ENCODE data around the gene TUBB3.
"Not testable (repeated sequence)": the region's sequence is repeated elsewhere in the genome, so short reads cannot be mapped to it uniquely, and the experiment has no call there.

Gene TUBB3

DNA sequence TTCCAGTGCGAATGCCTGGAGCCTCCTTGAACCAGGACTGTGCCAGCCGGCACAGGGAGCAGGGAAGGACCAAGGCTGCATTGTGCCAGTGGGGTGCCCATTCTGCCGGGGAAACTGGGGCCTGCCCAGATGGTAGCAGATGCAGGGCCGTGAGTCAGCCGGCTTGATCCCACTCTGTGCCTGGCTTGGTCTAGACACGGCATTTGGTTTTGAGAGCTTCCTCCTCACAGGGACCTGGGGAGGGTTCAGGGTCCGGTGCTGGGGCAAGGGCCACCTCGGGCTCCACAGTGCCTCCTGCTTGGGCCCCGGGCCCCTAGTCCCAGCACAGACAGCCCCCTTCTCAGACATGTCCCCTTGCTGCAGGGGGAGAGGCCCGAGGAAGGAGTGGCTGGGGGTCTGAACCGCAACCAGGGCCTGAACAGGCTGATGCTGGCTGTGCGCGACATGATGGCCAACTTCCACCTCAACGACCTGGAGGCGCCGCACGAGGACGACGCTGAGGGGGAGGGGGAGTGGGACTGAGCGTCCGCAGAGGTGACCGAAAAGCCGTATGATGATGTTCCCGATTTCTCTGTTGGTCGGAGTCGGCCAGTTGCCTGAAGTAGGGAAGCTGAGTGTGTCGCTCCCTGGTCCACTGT lies 12.3 kb upstream of the TUBB3 start:
- Histone ChIP-seq H3K27ac (ENCODE audit: low read length) (no peak overlapping the region), H3K4me1 (ENCODE audit: control insufficient read depth, insufficient read depth, low read length) (no peaks in the 10 kb centered on the region), H3K27me3 (ENCODE audit: control insufficient read depth, insufficient read depth, low read length) (no peaks in the 10 kb centered on the region), H3K9me3 (ENCODE audit: control insufficient read depth, insufficient read depth, low read length) (peaks cover 3% of the 10 kb centered on the region; the same call in 1 of the 2 replicates), H3K36me3 (ENCODE audit: control insufficient read depth, insufficient read depth, low read length) (peaks cover 27% of the 10 kb centered on the region), H3K4me3 (ENCODE audit: low read length) (no peak overlapping the region)
- no peak for DNase-seq (ENCODE audit: low read depth, low spot score)
- no CpG with 5 or more reads among the region's 27 CpGs for WGBS (ENCODE audit: insufficient coverage, insufficient read length)

DNA sequence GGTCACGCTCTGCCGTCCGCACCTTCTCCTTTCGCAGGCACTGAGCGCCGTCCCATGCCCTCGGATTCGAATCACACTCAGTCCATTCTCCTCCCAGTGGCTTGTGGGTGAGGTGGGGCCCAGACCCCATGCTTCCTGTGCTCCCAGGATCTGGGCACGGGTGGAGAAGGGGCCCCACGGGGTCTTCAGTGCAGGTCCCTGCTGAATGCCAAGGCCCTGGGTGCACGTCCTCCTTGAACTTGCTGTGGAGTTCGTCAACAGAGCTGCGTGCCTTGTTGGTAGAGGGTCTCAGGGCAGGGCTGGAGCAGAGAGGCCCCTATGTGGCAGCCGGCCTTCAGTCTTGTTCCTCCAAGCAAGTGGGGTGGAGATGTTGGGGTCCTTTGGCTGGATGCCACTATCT lies 11.8 kb upstream of the TUBB3 start:
- no peaks in the 10 kb centered on the region for H3K27me3 ChIP-seq (ENCODE audit: control insufficient read depth, insufficient read depth, low read length)
- no CpG with 5 or more reads among the region's 14 CpGs for WGBS (ENCODE audit: insufficient coverage, insufficient read length)
- no peaks in the 10 kb centered on the region for H3K4me1 ChIP-seq (ENCODE audit: control insufficient read depth, insufficient read depth, low read length)
- no peak overlapping the region for H3K4me3 ChIP-seq (ENCODE audit: low read length)
- no peak for DNase-seq (ENCODE audit: low read depth, low spot score)
- peaks cover 24% of the 10 kb centered on the region for H3K36me3 ChIP-seq (ENCODE audit: control insufficient read depth, insufficient read depth, low read length)
- no peak overlapping the region for H3K27ac ChIP-seq (ENCODE audit: low read length)
- H3K9me3 ChIP-seq (ENCODE audit: control insufficient read depth, insufficient read depth, low read length), result peaks cover 3% of the 10 kb centered on the region; the same call in 1 of the 2 replicates

DNA sequence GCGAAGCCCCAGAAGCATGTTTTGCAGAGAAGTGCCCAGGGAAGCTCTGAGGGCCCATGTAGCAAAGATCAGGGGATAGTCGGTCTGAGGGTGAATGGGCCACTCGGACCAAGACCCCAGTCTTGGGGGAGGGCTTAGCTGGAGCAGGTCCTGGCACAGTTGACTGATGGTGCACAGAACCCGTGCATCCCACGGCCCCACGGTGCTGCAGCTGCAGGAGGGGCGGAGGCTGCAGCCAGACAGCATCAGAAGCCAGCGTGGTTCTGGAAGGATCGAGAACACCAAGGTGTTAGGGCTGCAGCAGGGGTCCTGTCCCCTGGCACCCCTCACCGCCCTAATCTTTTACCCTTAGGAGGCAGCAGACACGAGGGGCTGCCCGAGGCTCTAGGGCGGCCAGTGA lies 11.0 kb upstream of the TUBB3 start:
- Histone ChIP-seq H3K36me3 (ENCODE audit: control insufficient read depth, insufficient read depth, low read length) (peaks cover 16% of the 10 kb centered on the region), H3K9me3 (ENCODE audit: control insufficient read depth, insufficient read depth, low read length) (no peaks in the 10 kb centered on the region), H3K27me3 (ENCODE audit: control insufficient read depth, insufficient read depth, low read length) (no peaks in the 10 kb centered on the region), H3K4me1 (ENCODE audit: control insufficient read depth, insufficient read depth, low read length) (no peaks in the 10 kb centered on the region), H3K27ac (ENCODE audit: low read length) (no peak overlapping the region), H3K4me3 (ENCODE audit: low read length) (no peak overlapping the region)
- WGBS (ENCODE audit: insufficient coverage, insufficient read length), result no CpG with 5 or more reads among the region's 13 CpGs
- no peak for DNase-seq (ENCODE audit: low read depth, low spot score)

DNA sequence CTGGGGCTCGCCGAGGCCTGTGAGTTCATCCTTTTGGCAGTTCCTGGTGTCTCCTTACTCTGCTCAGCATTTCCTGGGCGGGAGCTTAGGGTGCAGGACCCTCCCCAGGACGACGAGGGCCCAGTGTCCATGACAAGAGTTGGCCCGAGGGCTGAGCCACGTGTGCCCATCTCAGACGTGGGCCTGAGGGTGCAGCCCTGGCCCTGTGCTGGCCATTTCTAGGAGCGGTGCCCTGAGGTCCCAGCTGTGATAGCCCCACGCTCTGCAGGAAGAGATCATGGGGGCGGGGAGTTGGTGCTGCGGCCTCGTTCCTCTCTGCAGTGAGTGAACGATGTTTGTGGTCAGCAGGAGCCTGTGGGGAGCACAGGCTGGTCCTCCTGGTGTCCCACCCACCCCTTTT lies 10.5 kb upstream of the TUBB3 start:
- Histone ChIP-seq H3K4me3 (ENCODE audit: low read length) (no peak overlapping the region), H3K36me3 (ENCODE audit: control insufficient read depth, insufficient read depth, low read length) (peaks cover 15% of the 10 kb centered on the region), H3K4me1 (ENCODE audit: control insufficient read depth, insufficient read depth, low read length) (no peaks in the 10 kb centered on the region), H3K9me3 (ENCODE audit: control insufficient read depth, insufficient read depth, low read length) (no peaks in the 10 kb centered on the region), H3K27me3 (ENCODE audit: control insufficient read depth, insufficient read depth, low read length) (no peaks in the 10 kb centered on the region), H3K27ac (ENCODE audit: low read length) (no peak overlapping the region)
- no peak for DNase-seq (ENCODE audit: low read depth, low spot score)
- no CpG with 5 or more reads among the region's 14 CpGs for WGBS (ENCODE audit: insufficient coverage, insufficient read length)

DNA sequence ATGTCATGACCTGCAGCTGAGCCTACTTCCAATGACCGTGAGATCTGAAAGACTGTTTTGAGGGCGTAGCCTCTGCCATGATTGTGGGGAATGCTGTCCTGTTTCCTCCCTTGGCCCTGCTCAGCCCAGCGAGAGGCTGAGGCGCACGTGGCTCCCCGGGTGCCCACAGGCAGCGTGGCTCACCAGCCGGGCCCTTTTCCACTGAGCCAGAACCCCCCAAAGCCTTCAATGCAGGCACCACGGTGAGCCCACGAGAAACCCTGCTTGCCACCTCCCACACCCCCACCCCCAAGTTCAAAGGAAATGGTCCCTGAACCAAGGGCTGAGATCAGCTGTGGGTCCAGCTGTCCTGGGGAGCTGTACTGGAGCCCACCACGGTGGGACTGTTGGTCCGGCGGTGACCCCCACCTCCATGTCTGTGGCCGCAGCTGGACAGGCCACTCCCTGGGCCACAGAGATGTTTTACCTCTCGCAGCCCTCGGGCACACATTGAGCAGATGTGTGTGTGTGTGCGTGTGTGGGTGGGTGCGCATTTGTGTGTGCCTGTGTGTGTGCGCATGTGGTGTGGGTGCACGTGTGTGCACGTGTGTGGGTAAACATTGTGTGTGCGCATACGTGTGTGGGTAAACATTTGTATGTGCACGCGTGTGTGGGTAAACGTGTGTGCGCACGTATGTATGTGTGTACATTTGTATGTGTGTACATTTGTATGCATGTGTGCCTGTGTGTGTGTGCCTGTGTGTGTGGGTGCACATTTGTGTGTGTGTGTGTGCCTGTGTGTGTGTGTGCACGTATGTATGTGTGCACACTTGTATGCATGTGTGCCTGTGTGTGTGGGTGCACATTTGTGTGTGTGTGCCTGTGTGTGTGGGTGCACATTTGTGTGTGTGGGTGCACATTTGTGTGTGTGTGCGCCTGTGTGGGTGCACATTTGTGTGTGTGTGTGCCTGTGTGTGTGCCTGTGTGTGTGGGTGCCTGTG lies 9.4 kb upstream of the TUBB3 start:
- H3K27ac ChIP-seq (ENCODE audit: low read length), result no peak overlapping the region
- no peaks in the 10 kb centered on the region for H3K9me3 ChIP-seq (ENCODE audit: control insufficient read depth, insufficient read depth, low read length)
- no peaks in the 10 kb centered on the region for H3K27me3 ChIP-seq (ENCODE audit: control insufficient read depth, insufficient read depth, low read length)
- no peak for DNase-seq (ENCODE audit: low read depth, low spot score)
- no peak overlapping the region for H3K4me3 ChIP-seq (ENCODE audit: low read length)
- WGBS (ENCODE audit: insufficient coverage, insufficient read length), result no CpG with 5 or more reads among the region's 30 CpGs
- peaks cover under 1% of the 10 kb centered on the region for H3K4me1 ChIP-seq (ENCODE audit: control insufficient read depth, insufficient read depth, low read length)
- peaks cover 8% of the 10 kb centered on the region for H3K36me3 ChIP-seq (ENCODE audit: control insufficient read depth, insufficient read depth, low read length)

DNA sequence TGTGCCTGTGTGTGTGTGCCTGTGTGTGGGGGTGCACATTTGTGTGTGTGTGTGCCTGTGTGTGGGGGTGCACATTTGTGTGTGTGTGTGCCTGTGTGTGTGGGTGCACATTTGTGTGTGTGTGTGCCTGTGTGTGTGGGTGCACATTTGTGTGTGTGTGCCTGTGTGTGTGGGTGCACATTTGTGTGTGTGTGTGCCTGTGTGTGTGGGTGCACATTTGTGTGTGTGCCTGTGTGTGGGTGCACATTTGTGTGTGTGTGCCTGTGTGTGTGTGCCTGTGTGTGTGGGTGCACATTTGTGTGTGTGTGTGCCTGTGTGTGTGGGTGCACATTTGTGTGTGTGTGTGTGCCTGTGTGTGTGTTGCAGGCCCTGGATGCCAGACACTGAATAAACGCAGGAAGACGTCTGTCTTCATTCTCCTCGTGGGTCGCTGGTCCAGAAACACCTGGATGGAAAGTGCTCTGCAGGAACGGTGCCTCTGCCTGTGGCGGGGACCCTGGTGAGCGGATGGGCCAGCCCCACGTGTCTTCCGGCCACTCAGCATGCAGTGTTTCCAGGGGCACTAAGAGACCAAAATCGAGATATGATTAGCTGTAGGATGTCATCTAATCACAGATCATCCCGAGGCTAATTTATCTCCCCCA lies 8.4 kb upstream of the TUBB3 start:
- H3K36me3 ChIP-seq (ENCODE audit: control insufficient read depth, insufficient read depth, low read length); H3K4me3 ChIP-seq (ENCODE audit: low read length); H3K4me1 ChIP-seq (ENCODE audit: control insufficient read depth, insufficient read depth, low read length); DNase-seq (ENCODE audit: low read depth, low spot score); H3K9me3 ChIP-seq (ENCODE audit: control insufficient read depth, insufficient read depth, low read length); H3K27ac ChIP-seq (ENCODE audit: low read length); H3K27me3 ChIP-seq (ENCODE audit: control insufficient read depth, insufficient read depth, low read length): not testable (repeated sequence)
- no CpG with 5 or more reads among the region's 11 CpGs for WGBS (ENCODE audit: insufficient coverage, insufficient read length)

DNA sequence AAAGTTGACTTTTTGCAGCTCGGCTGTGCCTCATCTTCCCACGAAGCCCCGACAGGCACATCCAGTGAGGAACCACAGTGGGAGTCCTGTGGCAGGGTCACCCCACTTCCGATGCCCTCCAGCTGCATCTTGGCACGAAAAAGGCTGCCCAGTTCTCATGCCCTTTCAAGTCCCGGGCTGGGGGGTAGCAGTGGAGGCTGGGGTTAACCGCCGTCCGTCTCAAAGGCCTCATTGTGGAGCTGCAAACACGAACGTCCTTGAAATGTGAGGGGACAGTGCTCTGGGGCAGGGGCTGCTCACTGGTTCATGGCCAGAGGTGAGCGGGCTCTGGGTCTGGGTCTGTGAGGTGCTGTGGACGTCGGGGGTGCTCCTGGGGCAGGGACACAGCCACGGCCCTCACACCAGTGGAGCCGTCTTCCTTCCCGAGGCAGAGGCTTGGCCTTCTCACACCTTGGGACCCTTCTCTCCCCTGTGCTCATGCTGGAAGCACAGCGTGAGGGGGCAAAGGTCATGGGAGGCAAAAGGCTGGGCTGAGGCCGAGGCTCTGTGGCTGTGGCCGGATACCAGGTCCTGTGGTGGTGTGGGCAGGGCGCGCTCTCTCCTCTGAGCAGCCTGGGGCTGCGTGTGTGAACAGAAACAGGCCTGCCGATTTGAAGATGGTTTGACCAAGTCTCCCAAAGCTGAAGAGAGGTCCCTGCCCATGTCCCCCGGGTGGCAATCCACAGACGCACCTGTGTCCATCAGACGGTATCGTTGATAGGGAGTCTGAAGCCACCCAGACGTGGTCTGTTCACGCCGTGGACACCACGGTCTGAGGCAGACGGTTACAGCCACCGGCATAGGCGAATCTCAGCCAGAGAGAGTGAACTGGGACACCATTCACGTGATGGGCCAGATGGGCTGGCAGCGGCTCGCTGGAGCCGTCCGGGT lies 7.6 kb upstream of the TUBB3 start:
- Histone ChIP-seq H3K27ac (ENCODE audit: low read length) (no peak overlapping the region), H3K4me1 (ENCODE audit: control insufficient read depth, insufficient read depth, low read length) (peaks cover 5% of the 10 kb centered on the region), H3K4me3 (ENCODE audit: low read length) (no peak overlapping the region), H3K27me3 (ENCODE audit: control insufficient read depth, insufficient read depth, low read length) (no peaks in the 10 kb centered on the region), H3K9me3 (ENCODE audit: control insufficient read depth, insufficient read depth, low read length) (no peaks in the 10 kb centered on the region), H3K36me3 (ENCODE audit: control insufficient read depth, insufficient read depth, low read length) (peaks cover 6% of the 10 kb centered on the region)
- no peak for DNase-seq (ENCODE audit: low read depth, low spot score)
- no CpG with 5 or more reads among the region's 40 CpGs for WGBS (ENCODE audit: insufficient coverage, insufficient read length)

DNA sequence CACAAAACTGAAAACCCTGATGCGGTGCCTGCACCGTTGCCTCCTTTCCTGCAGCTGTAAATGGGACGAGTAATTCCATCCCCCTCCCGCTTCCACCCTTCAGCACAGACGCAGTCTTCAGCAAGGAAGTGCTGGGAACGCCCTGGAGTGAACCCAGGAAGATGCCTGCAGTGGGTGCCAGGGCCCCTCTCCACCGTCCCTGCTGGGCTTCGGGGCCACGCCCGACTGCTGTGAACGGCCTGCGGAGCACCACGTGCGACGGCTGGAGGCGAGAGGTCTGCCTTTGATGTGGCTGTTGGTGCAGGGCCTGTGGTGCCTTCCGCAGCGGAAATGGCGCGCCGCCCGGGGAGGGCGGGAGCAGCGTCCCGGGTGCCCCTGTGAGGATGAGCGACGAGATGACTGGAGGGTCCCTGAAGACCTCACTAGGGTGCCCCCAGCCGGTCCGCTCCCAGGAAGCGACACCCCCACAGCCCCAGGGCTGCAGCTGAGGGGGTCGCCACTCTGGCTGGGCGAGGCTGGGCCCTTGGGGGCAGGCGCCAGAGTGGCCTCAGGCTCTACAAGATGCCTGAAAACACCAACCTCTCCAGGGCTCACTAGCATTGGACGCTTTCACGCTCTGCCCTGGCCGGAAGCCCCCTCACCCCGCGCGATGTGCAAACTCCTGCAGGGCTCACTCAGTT lies 5.2 kb upstream of the TUBB3 start:
- no peak for DNase-seq (ENCODE audit: low read depth, low spot score)
- no peaks in the 10 kb centered on the region for H3K9me3 ChIP-seq (ENCODE audit: control insufficient read depth, insufficient read depth, low read length)
- peak overlapping the region; percentile 37 for H3K4me3 ChIP-seq (ENCODE audit: low read length)
- H3K4me1 ChIP-seq (ENCODE audit: control insufficient read depth, insufficient read depth, low read length), result peaks cover 14% of the 10 kb centered on the region
- H3K27ac ChIP-seq (ENCODE audit: low read length), result no peak overlapping the region
- no peaks in the 10 kb centered on the region; the same call in 1 of the 2 replicates for H3K36me3 ChIP-seq (ENCODE audit: control insufficient read depth, insufficient read depth, low read length)
- WGBS (ENCODE audit: insufficient coverage, insufficient read length), result no CpG with 5 or more reads among the region's 39 CpGs
- no peaks in the 10 kb centered on the region for H3K27me3 ChIP-seq (ENCODE audit: control insufficient read depth, insufficient read depth, low read length)

DNA sequence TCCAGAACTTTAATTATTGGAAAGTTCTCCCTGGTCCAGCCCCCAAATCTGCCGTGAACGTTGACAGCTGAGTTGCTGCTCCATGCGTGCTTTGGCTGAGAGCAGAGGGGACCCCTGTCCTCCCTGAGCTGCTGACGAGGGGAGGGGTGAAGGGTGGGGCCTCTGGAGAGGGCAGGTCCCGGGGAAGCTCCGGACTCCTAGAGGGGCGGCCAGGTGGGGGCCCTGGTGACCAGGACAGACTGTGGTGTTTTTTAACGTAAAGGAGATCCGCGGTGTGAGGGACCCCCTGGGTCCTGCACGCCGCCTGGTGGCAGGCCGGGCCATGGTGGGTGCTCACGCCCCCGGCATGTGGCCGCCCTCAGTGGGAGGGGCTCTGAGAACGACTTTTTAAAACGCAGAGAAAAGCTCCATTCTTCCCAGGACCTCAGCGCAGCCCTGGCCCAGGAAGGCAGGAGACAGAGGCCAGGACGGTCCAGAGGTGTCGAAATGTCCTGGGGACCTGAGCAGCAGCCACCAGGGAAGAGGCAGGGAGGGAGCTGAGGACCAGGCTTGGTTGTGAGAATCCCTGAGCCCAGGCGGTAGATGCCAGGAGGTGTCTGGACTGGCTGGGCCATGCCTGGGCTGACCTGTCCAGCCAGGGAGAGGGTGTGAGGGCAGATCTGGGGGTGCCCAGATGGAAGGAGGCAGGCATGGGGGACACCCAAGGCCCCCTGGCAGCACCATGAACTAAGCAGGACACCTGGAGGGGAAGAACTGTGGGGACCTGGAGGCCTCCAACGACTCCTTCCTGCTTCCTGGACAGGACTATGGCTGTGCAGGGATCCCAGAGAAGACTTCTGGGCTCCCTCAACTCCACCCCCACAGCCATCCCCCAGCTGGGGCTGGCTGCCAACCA lies 4.4 kb upstream of the TUBB3 start, which contains the start of gene MC1R:
Gene MC1R (plus strand): TSS at position 410 of the 895 bp plus-strand sequence. CDS start 397 bp downstream, at position 807.
- Histone ChIP-seq H3K27ac (ENCODE audit: low read length) (no peak within 1 kb of the TSS), H3K4me3 (ENCODE audit: low read length) (peak within 1 kb of the TSS; percentile 37), H3K36me3 (ENCODE audit: control insufficient read depth, insufficient read depth, low read length) (no peaks in the 10 kb centered on the region; the same call in 1 of the 2 replicates), H3K27me3 (ENCODE audit: control insufficient read depth, insufficient read depth, low read length) (no peaks in the 10 kb centered on the region), H3K9me3 (ENCODE audit: control insufficient read depth, insufficient read depth, low read length) (no peaks in the 10 kb centered on the region), H3K4me1 (ENCODE audit: control insufficient read depth, insufficient read depth, low read length) (peaks cover 14% of the 10 kb centered on the region)
- DNase-seq (ENCODE audit: low read depth, low spot score), result no peak
- WGBS (ENCODE audit: insufficient coverage, insufficient read length), result no CpG with 5 or more reads among the region's 23 CpGs

Measured in iPS DF 6.9 (cell line).